ENCODE data around the gene CFAP97.

Gene CFAP97

GRCh38 chr4:185235119-185235842, 31.5 kb upstream of the CFAP97 start:
- Histone ChIP-seq H3K4me1 (ENCODE audit: low read length) (no peaks in the 10 kb centered on the region), H3K9ac (ENCODE audit: low read length) (no peak overlapping the region), H3K4me2 (ENCODE audit: low read length) (no peak overlapping the region), H3K36me3 (replicated peaks; ENCODE audit: low read depth, low read length) (no peaks in the 10 kb centered on the region), H3K27ac (ENCODE audit: low read length) (no peak overlapping the region), H3K4me3 (ENCODE audit: low read length) (no peak overlapping the region), H3K9me3 (ENCODE audit: insufficient read depth, low read length) (no peaks in the 10 kb centered on the region), H2AFZ (ENCODE audit: low read depth, low read length) (no peak overlapping the region), H3K79me2 (ENCODE audit: low read length) (peaks cover 52% of the 10 kb centered on the region), H4K20me1 (ENCODE audit: insufficient read depth, low read length) (peaks cover 8% of the 10 kb centered on the region; the same call in 1 of the 2 replicates), H3K27me3 (ENCODE audit: low read depth, low read length) (no peaks in the 10 kb centered on the region)
- no peak for TF ChIP-seq EZH2phosphoT487 (IDR thresholded peaks at IDR 0.05; ENCODE audit: low read depth)
- no peak for TF ChIP-seq CTCF (IDR thresholded peaks at IDR 0.05; ENCODE audit: low read depth, low read length)

- H3K36me3 ChIP-seq (replicated peaks; ENCODE audit: low read depth, low read length) = no peaks in the 10 kb centered on the region
- peaks cover 62% of the 10 kb centered on the region for H3K79me2 ChIP-seq (ENCODE audit: low read length)
- no peak overlapping the region for H3K4me3 ChIP-seq (ENCODE audit: low read length)
- no peaks in the 10 kb centered on the region for H3K9me3 ChIP-seq (ENCODE audit: insufficient read depth, low read length)
- no peak overlapping the region for H2AFZ ChIP-seq (ENCODE audit: low read depth, low read length)
- TF ChIP-seq EZH2phosphoT487 (IDR thresholded peaks at IDR 0.05; ENCODE audit: low read depth) = no peak
- TF ChIP-seq CTCF (IDR thresholded peaks at IDR 0.05; ENCODE audit: low read depth, low read length) = no peak
- H3K27ac ChIP-seq (ENCODE audit: low read length) = no peak overlapping the region
- no peak overlapping the region for H3K9ac ChIP-seq (ENCODE audit: low read length)
- H3K4me1 ChIP-seq (ENCODE audit: low read length) = no peaks in the 10 kb centered on the region
- no peaks in the 10 kb centered on the region for H3K27me3 ChIP-seq (ENCODE audit: low read depth, low read length)
- peaks cover 27% of the 10 kb centered on the region for H4K20me1 ChIP-seq (ENCODE audit: insufficient read depth, low read length)
- no peak overlapping the region for H3K4me2 ChIP-seq (ENCODE audit: low read length)
Measured at GRCh38 chr4:185232370-185232769, 28.6 kb upstream of the CFAP97 start.

GRCh38 chr4:185229021-185229818, 25.4 kb upstream of the CFAP97 start:
- H3K9me3 ChIP-seq (ENCODE audit: insufficient read depth, low read length) = no peaks in the 10 kb centered on the region
- no peak overlapping the region for H3K27ac ChIP-seq (ENCODE audit: low read length)
- no peak for TF ChIP-seq EZH2phosphoT487 (IDR thresholded peaks at IDR 0.05; ENCODE audit: low read depth)
- TF ChIP-seq CTCF (IDR thresholded peaks at IDR 0.05; ENCODE audit: low read depth, low read length) = no peak
- no peak overlapping the region for H3K9ac ChIP-seq (ENCODE audit: low read length)
- no peak overlapping the region for H3K4me2 ChIP-seq (ENCODE audit: low read length)
- H4K20me1 ChIP-seq (ENCODE audit: insufficient read depth, low read length) = peaks cover 50% of the 10 kb centered on the region
- H2AFZ ChIP-seq (ENCODE audit: low read depth, low read length) = no peak overlapping the region
- H3K36me3 ChIP-seq (replicated peaks; ENCODE audit: low read depth, low read length) = no peaks in the 10 kb centered on the region
- no peaks in the 10 kb centered on the region for H3K4me1 ChIP-seq (ENCODE audit: low read length)
- no peaks in the 10 kb centered on the region for H3K27me3 ChIP-seq (ENCODE audit: low read depth, low read length)
- H3K4me3 ChIP-seq (ENCODE audit: low read length) = no peak overlapping the region
- peaks cover 65% of the 10 kb centered on the region for H3K79me2 ChIP-seq (ENCODE audit: low read length)

GRCh38 chr4:185227713-185228278, 24.0 kb upstream of the CFAP97 start:
- no peak overlapping the region for H3K27ac ChIP-seq (ENCODE audit: low read length)
- TF ChIP-seq CTCF (IDR thresholded peaks at IDR 0.05; ENCODE audit: low read depth, low read length) (no peak), EZH2phosphoT487 (IDR thresholded peaks at IDR 0.05; ENCODE audit: low read depth) (no peak)
- H3K9me3 ChIP-seq (ENCODE audit: insufficient read depth, low read length) = no peaks in the 10 kb centered on the region
- no peaks in the 10 kb centered on the region for H3K27me3 ChIP-seq (ENCODE audit: low read depth, low read length)
- H3K4me2 ChIP-seq (ENCODE audit: low read length) = no peak overlapping the region
- no peak overlapping the region for H2AFZ ChIP-seq (ENCODE audit: low read depth, low read length)
- no peak overlapping the region for H3K4me3 ChIP-seq (ENCODE audit: low read length)
- peaks cover 72% of the 10 kb centered on the region for H3K79me2 ChIP-seq (ENCODE audit: low read length)
- H3K36me3 ChIP-seq (replicated peaks; ENCODE audit: low read depth, low read length) = no peaks in the 10 kb centered on the region
- H4K20me1 ChIP-seq (ENCODE audit: insufficient read depth, low read length) = peaks cover 52% of the 10 kb centered on the region
- H3K4me1 ChIP-seq (ENCODE audit: low read length) = no peaks in the 10 kb centered on the region
- H3K9ac ChIP-seq (ENCODE audit: low read length) = no peak overlapping the region
